Measurements from ENCODE around the gene ACACA.

ACACA gene

GRCh38 chr17:37274461-37274860, 132.2 kb downstream of the ACACA start:
- H3K4me3 ChIP-seq (ENCODE audit: low read length): no peak overlapping the region
- TF ChIP-seq, protein P1, sequence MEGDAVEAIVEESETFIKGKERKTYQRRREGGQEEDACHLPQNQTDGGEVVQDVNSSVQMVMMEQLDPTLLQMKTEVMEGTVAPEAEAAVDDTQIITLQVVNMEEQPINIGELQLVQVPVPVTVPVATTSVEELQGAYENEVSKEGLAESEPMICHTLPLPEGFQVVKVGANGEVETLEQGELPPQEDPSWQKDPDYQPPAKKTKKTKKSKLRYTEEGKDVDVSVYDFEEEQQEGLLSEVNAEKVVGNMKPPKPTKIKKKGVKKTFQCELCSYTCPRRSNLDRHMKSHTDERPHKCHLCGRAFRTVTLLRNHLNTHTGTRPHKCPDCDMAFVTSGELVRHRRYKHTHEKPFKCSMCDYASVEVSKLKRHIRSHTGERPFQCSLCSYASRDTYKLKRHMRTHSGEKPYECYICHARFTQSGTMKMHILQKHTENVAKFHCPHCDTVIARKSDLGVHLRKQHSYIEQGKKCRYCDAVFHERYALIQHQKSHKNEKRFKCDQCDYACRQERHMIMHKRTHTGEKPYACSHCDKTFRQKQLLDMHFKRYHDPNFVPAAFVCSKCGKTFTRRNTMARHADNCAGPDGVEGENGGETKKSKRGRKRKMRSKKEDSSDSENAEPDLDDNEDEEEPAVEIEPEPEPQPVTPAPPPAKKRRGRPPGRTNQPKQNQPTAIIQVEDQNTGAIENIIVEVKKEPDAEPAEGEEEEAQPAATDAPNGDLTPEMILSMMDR (conservative IDR thresholded peaks at IDR 0.05; ENCODE audit: low read depth, low read length): no peak
- no peak for DNase-seq (ENCODE audit: low read depth)

DNA sequence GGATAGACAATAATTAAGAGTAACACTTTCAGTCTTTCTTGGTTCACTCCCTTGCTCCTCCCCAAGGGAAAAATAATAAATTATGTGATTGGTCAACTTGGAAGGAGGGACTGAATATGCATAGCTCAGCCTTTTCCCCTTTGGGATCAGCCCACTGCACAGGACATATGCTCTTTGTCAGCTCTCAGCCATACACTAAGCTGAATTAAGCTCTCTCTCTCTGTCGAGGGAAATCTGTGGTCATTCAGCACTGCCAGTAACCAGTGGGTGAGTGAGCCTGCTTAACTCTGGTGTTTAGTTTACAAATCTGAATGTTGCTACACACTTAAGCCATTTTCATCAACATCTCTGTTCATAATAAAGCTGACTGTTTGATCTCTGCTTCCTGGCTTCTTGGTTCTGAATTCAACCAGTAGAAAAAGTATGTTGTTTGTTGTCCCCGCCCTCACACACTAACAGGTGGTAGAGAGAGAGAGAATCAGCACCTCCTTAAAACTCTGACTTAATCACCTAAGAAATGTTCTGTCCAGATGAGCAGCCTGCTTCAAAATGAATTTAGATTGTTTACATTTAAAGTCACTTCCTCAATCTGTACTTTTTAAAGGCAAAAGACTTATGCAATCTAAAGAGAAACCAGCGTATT, 133.1 kb downstream of the ACACA start:
- TF ChIP-seq, protein P1 (conservative IDR thresholded peaks at IDR 0.05; ENCODE audit: low read depth, low read length): no peak
- H3K4me3 ChIP-seq (ENCODE audit: low read length): no peak overlapping the region
- peak; percentile 93 for DNase-seq (ENCODE audit: low read depth)

DNA sequence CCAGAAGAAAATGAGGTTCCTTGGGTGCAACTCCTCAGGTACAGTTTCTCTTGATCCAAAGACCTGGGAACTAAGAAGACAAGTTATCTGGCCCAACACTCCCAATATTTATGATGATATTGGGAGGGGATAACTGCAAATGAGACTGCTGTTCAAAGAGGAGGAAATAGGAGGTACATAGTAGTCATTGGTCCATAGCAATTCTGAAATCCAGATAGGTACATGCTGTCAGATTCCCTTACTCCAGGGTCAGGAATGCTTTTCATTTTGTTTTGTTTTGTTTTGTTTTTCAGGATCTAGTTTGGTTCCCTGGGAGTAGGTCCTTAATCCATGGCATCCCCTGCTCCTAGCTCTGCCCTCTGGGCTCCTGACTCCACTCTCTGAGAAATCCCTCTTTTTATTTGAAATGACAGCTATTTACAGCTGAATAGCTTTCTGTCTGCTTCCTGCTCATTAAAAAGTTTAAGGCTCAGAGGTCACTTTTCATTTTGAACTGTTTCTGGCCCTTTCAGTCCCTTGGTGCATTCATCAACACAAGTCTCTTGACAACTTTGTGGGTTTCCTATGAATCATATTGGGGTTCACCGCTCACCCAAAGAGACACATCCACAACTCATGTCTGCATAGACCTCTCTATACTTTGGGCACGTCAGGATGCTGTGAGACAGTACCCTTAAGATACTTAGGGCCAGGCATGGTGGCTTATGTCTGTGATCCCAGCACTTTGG, 141.0 kb downstream of the ACACA start:
- H3K4me3 ChIP-seq (ENCODE audit: low read length): no peak overlapping the region
- TF ChIP-seq, protein P1 (conservative IDR thresholded peaks at IDR 0.05; ENCODE audit: low read depth, low read length): no peak
- DNase-seq (ENCODE audit: low read depth): no peak

DNA sequence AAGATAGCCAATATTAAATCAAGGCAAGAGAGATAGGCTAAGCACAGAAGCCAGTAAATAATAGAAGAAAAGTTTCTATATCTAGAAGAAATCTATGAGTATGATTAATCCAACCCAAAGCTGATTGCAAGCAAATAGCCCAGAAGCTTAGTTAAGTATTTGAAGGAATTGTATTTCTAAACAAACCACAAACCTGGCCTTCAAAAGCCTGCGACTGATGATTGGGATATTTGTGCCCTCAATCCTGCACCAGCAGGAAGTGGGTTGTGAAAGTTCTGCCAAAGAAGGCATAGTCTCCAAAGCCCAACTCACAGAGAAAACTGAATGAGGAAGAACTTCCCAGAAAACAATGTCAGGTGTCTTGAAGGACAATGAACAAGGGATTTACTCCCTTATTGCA, 145.3 kb downstream of the ACACA start:
- H3K4me3 ChIP-seq (ENCODE audit: low read length): no peak overlapping the region
- TF ChIP-seq, protein P1 (conservative IDR thresholded peaks at IDR 0.05; ENCODE audit: low read depth, low read length): no peak
- peak; percentile 34 for DNase-seq (ENCODE audit: low read depth)

- TF ChIP-seq, protein P1 (conservative IDR thresholded peaks at IDR 0.05; ENCODE audit: low read depth, low read length): no peak
- DNase-seq (ENCODE audit: low read depth): no peak
- no peak overlapping the region for H3K4me3 ChIP-seq (ENCODE audit: low read length)
These were observed 147.5 kb downstream of the ACACA start for GRCh38 chr17:37259030-37259735.

- DNase-seq (ENCODE audit: low read depth): no peak
- TF ChIP-seq, protein P1 (conservative IDR thresholded peaks at IDR 0.05; ENCODE audit: low read depth, low read length): no peak
These were observed 150.0 kb downstream of the ACACA start for GRCh38 chr17:37256627-37257026.

More at GRCh38 chr17:37256627-37257026, 150.0 kb downstream of the ACACA start:
- no peak overlapping the region for H3K4me3 ChIP-seq (ENCODE audit: low read length)

Data from retinal pigment epithelial cell (primary cell).